Esophagus muscularis mucosa (tissue), 4 donors: Measurements from ENCODE around the gene ZBTB48. TPM values are rescaled to one million over a fixed set of nuclear protein-coding genes. Genes with fewer than 3 reads are reported as not detected.

Experiments used
- DNase-seq: peaks from one replicate; pipeline ENCODE4 v3.0.0-alpha.2; 2017; ENCODE audit errors: extremely low spot score
- H3K27ac ChIP-seq, 4 donors: fragments of 200-600 bp; sonication (generic); replicated peaks in 1 of 4; 1 replicate in 3 of 4; 2 replicates in 1 of 4; pipeline ENCODE4 v1.5.1; 2016 to 2019; ENCODE audit warnings: mild to moderate bottlenecking in 1 of 4
- H3K27me3 ChIP-seq, 4 donors: fragments of 200-600 bp; sonication (generic); one replicate each; pipeline versions ENCODE4 v1.5.1 to v1.6.0; 2016 to 2019
- H3K36me3 ChIP-seq, 4 donors: fragments of 200-600 bp; sonication (generic); one replicate each; pipeline ENCODE4 v1.5.1; 2016 to 2019
- H3K4me1 ChIP-seq, 4 donors: fragments of 200-600 bp; sonication (generic); one replicate each; pipeline ENCODE4 v1.5.1; 2016 to 2019
- H3K4me3 ChIP-seq, 4 donors: fragments of 200-600 bp; sonication (generic); 1 replicate in 2 of 4; 2 replicates in 2 of 4; pipeline ENCODE4 v1.5.1; 2016 to 2019; ENCODE audit warnings: mild to moderate bottlenecking in 4 of 4, moderate library complexity in 1 of 4
- H3K9me3 ChIP-seq, 4 donors: fragments of 200-600 bp; sonication (generic); 1 replicate in 3 of 4; 2 replicates in 1 of 4; pipeline ENCODE4 v1.5.1; 2016 to 2019
- CTCF ChIP-seq, 3 experiments: fragments of 200-600 bp in 2 of 3; fragments of 450-650 bp in 1 of 3; sonication (generic) in 2 of 3; IDR thresholded peaks; one replicate each; pipeline ENCODE4 v1.5.1; 2017 to 2019; ENCODE audit warnings: antibody characterized with exemption in 3 of 3, mild to moderate bottlenecking in 2 of 3, moderate library complexity in 1 of 3
- EP300 ChIP-seq: sonication (generic); formaldehyde crosslinking; IDR thresholded peaks from one replicate; pipeline ENCODE4 v1.6.1; 2017; ENCODE audit warnings: antibody characterized with exemption
- POLR2A ChIP-seq: fragments of 450-650 bp; IDR thresholded peaks from one replicate; pipeline ENCODE4 v1.6.1; 2017; ENCODE audit warnings: antibody characterized with exemption, moderate library complexity, mild to moderate bottlenecking, low read depth
- POLR2AphosphoS5 ChIP-seq, 2 donors: sonication (generic); formaldehyde crosslinking; IDR thresholded peaks; one replicate each; pipeline ENCODE4 v1.6.1; 2017; ENCODE audit warnings: antibody characterized with exemption in 2 of 2
- WGBS: methylation state at CpG from one replicate; pipeline ENCODE4 v1.1.5; 2018; 5-methylcytosine and 5-hydroxymethylcytosine counted together
- intact Hi-C: fragments of 100-400 bp; cut with DNase I; formaldehyde crosslinking; loops from one replicate; pipeline ENCODE4 v1.15.1; 2023
- total RNA-seq, 4 donors: library from RNA; depleted of rRNA; stranded (reverse); fragments of >200 nt; gene quantifications; one replicate each; pipeline versions ENCODE4 v1.1.0 to v1.2.1, GENCODE V29; 2016

Gene ZBTB48
- total RNA-seq, 4 donors from 2014 or later: 15.0 to 24.9 (median 16.4) TPM

- H3K4me3 ChIP-seq: no peak overlapping the region
- H3K36me3 ChIP-seq: peaks cover 66 to 96% (median 94%) of the 10 kb centered on the region in 4 donors
- H3K9me3 ChIP-seq: no peaks in the 10 kb centered on the region
- TF ChIP-seq POLR2A (no peak), CTCF (IDR thresholded peaks at IDR 0.05) (no peak), EP300 (no peak), POLR2AphosphoS5 (IDR thresholded peaks at IDR 0.05) (no peak)
- peaks cover 70 to 84% (median 77%) of the 10 kb centered on the region in 4 donors for H3K4me1 ChIP-seq
- DNase-seq: no peak
- peak overlapping the region in 2 of 4 donors; percentile 16 to 39 for H3K27ac ChIP-seq
- intact Hi-C loops: no loop called here
- H3K27me3 ChIP-seq: no peaks in the 10 kb centered on the region
- 84% methylated on average over 6 of the region's 6 CpGs for WGBS
Observed at GRCh38 chr1:6591644-6592043, 11.8 kb downstream of the ZBTB48 start.

GRCh38 chr1:6592441-6592840 lies 12.6 kb downstream of the ZBTB48 start:
- TF ChIP-seq POLR2AphosphoS5 (IDR thresholded peaks at IDR 0.05) (no peak), EP300 (no peak), POLR2A (no peak), CTCF (IDR thresholded peaks at IDR 0.05) (no peak)
- Histone ChIP-seq H3K9me3 (no peaks in the 10 kb centered on the region), H3K27ac (peak overlapping the region in 3 of 4 donors; percentile 16 to 22 (median 17)), H3K36me3 (peaks cover 74 to 100% (median 99%) of the 10 kb centered on the region in 4 donors), H3K4me1 (peaks cover 71 to 84% (median 77%) of the 10 kb centered on the region in 4 donors), H3K27me3 (no peaks in the 10 kb centered on the region), H3K4me3 (no peak overlapping the region)
- intact Hi-C loops: no loop called here
- WGBS: no CpG with 5 or more reads among the region's 5 CpGs
- DNase-seq: no peak

GRCh38 chr1:6592865-6593593 lies 13.2 kb downstream of the ZBTB48 start:
- intact Hi-C loops: no loop called here
- Histone ChIP-seq H3K27me3 (no peaks in the 10 kb centered on the region), H3K9me3 (no peaks in the 10 kb centered on the region), H3K4me1 (peaks cover 71 to 84% (median 77%) of the 10 kb centered on the region in 4 donors), H3K27ac (peak overlapping the region in 3 of 4 donors; percentile 16 to 22 (median 17)), H3K36me3 (peaks cover 80 to 100% (median 99%) of the 10 kb centered on the region in 4 donors), H3K4me3 (no peak overlapping the region)
- TF ChIP-seq EP300: no peak
- no peak for TF ChIP-seq CTCF (IDR thresholded peaks at IDR 0.05)
- TF ChIP-seq POLR2AphosphoS5 (IDR thresholded peaks at IDR 0.05): no peak
- TF ChIP-seq POLR2A: no peak
- 87% methylated on average over 20 of the region's 38 CpGs for WGBS
- DNase-seq: no peak

- H3K36me3 ChIP-seq: peaks cover 83 to 100% (median 99%) of the 10 kb centered on the region in 4 donors
- WGBS: 91% methylated on average over 12 of the region's 15 CpGs
- intact Hi-C loops: no loop called here
- H3K4me1 ChIP-seq: peaks cover 71 to 84% (median 77%) of the 10 kb centered on the region in 4 donors
- no peak for DNase-seq
- H3K27me3 ChIP-seq: no peaks in the 10 kb centered on the region
- H3K9me3 ChIP-seq: no peaks in the 10 kb centered on the region
- H3K4me3 ChIP-seq: no peak overlapping the region
- H3K27ac ChIP-seq: no peak overlapping the region
- TF ChIP-seq POLR2A: no peak
- no peak for TF ChIP-seq POLR2AphosphoS5 (IDR thresholded peaks at IDR 0.05)
- TF ChIP-seq CTCF (IDR thresholded peaks at IDR 0.05): no peak
- no peak for TF ChIP-seq EP300
Observed at GRCh38 chr1:6593810-6594209, 14.0 kb downstream of the ZBTB48 start.
